ENCODE measurements around the gene FUT2.

The FUT2 gene

DNA sequence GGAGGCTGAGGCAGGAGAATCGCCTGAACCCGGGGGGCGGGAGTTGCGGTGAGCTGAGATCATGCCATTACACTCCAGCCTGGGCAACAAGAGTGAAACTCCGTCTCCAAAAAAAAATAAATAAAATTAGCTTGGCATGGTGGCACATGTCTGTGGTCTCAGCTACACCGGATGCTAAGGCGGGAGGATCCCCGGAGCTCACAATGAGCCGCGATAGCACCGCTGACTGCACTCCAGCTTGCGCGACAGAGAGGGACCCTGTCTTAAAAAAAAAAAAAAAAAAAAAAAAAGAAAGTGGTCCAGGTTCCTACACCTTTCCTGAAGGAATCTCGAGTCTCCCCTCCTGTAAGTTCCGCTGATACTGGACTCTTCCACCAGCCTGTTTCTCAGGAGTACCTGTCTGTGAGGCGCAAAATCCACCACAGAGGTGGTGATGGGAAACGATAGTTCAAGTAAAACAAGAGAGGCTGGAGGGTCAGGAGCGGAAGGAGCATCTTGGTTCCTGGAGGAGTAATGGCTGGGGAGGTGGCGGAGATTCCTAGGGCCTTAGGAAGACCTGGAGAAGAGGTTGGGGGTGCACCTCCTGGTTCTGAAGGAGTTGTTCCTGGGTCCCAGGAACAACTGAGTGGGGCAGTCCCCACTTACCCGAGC, 56.2 kb downstream of the FUT2 start:
- DNase-seq (ENCODE audit: low read depth), result no peak

DNA sequence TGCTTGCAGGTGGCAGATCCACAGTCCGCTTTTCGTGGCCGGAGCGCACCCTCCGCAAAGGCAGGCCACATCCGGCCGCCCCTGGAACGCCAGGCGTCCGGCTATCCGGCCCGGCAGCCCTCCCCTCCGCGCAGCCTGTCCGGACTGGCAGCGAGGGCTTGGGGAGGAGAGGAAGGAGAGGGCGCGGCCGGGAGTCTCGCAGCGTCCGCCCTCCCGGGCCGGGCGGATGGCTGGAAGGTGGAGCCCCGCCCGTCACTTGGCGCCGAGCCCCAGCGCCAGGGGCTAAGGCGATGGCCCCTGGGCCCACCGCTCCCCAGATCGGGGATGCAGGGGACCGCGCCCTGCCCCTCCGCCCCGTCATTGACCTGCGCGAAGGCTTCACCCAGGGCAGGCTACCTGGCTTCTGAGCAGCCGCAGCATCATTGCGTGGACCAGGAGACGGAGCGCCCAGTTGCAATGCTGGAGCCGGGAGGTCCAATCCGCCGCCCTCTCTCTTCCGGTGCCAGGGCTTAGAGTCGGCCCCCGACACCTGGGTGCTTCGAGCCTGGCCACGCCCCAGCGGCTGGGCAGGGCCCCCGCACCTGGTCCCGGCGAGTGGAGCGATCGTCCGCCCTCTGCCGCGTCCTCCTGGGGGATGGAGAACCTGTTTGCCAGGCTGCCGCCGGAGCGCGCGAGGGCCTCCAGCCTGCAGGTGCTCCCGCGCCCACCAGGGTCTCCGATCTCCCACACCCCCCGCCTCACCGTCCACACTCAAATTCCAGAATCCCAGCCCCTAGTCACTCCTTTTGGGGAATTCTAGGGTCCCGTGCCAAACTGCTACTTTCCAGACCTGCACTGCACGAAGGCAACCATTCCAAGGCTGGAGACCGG, 57.0 kb downstream of the FUT2 start, which contains the start of gene FUT1:
FUT1 (minus strand) TSS at position 146 of the 870 bp plus-strand sequence. CDS start 1,360 bp downstream, outside the sequence.
- no peak for DNase-seq (ENCODE audit: low read depth)

DNA sequence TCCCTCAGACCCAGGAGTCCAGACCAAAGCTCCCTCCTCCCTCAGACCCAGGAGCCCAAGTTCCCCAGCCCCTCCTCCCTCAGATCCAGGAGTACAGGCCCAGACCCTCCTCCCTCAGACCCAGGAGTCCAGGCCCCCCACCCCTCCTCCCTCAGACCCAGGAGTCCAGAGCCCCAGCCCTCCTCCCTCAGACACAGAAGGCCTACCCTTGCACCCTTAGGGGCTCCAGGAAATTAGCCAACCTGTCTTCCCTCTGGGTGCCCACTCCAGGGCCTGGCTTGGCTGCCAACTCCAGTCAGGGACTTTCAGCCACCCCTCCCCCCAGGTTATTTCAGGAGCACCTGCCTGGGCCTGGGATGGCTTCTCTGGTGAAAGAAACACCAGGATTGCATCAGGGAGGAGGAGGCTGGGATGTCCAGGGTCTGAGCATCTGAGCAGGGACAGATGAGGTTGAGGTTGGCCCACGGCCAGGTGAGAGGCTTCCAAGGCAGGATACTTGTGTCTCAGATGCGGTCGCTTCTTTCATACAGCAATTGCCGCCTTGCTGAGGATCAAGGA, 59.4 kb downstream of the FUT2 start, which contains the start of gene FGF21:
FGF21 (plus strand) TSS at position 441 of the 558 bp plus-strand sequence. CDS start 713 bp downstream, outside the sequence.
- DNase-seq (ENCODE audit: low read depth), result no peak
